CD4-positive, alpha-beta T cell treated with Interleukin-4 for 1 hour (primary cell): Measurements from ENCODE around the gene GPR62.
"Not testable (repeated sequence)": the region's sequence is repeated elsewhere in the genome, so short reads cannot be mapped to it uniquely, and the experiment has no call there.

ENCODE experiments used
- DNase-seq, 2 donors: peaks; one replicate each; pipeline ENCODE4 v3.0.0-alpha.2; 2020 to 2022

GPR62 gene

DNA sequence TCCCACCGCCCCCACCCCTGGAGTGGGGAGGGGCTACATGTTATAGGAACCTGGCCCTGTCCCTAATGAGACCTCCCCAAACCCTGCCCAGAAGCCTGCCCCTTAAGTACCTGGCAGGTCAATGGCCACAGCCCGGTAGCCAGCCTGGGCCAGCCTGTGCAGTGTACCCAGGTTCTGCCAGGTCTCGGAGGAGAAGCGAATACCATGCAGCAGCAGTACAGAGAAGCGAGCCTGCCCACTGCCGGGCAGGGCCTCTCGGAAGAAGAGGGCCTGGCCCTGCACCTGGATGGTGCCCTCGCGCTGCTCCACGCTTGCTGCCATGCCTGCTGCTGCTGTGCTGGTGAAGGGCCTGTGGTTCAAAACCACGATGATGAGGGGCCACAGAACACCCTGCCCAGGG lies 16.2 kb downstream of the GPR62 start:
- no peak for DNase-seq

DNA sequence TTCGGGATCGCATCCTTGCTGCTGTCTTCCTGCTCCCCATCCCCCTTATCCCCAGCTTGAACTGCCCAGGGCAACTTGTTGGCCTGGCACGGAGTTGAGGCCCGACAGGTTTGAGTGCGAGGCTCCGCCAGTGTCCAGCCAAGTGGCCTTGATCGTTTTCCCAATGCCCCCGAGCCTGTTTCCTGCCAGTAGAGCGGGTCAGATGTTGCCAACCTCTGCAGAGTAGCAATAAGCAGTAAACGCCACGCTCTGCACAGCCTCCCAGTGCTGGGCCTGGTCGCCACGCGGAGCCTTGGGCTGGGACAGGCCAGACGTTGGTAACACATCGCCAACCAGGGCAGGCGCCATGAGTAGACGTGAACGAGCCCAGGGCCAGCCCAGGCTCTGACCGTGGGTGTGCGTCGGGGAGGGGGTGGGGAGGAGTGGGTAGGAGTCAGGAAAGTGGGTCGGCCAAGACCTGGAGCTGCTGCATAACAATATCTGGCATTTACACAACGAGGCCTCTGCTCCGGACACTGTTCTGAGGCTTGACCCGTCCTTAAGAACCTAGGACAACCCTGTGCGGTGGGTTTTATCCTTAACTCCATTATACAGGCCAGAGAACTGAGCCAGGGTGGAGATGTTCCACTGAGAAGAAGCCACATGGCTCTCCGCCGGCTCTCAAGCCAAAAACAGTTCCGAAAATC lies 19.2 kb downstream of the GPR62 start:
- no peak for DNase-seq

DNA sequence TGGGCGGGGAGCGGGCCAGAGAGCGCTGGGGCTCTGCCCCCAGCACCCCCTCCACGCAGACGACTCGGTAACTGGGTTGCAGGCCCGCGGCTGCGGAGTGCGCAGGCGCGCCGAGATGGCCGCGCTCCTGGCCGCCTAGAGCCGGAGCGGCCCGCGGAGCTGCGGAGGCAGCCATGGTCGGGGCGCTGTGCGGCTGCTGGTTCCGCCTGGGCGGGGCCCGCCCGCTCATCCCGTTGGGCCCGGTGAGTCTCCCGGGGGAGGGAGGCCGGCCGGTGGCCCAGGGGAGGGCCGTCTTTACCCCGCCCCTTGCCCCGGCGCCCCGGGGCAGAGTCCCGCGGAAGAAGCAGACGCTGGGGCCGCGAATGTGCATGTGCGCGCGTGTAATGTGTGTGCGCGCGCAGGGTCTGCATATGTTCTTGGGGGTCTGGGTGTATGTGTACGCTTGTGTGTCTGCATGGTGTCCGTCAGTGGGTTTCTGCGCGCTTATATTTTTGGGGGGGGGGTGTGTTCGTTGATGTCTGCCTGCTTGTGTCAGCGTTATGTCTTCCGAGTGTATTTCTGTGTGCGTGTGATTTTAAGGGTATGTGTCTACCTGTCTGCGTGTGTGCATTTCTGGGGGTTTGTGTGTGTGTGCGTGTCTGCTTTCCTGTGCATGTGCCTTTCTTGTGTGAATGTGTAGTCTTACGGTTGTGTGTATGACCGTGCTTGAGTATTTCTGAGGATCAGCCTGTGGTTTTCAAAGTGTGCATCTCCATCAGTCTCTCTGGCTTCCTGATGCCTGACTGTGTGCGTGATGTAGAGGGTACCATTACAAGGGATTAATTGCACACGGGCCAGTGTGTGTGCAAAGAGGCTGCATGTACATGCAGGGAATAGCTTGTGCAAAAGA lies 20.0 kb downstream of the GPR62 start, which contains the start of gene ABHD14A:
Gene ABHD14A, plus strand, starts transcription at position 102 of the 889 bp plus-strand sequence. Its CDS starts 72 bp downstream, at position 174.
- peak; percentile 79 to 84 for DNase-seq

DNA sequence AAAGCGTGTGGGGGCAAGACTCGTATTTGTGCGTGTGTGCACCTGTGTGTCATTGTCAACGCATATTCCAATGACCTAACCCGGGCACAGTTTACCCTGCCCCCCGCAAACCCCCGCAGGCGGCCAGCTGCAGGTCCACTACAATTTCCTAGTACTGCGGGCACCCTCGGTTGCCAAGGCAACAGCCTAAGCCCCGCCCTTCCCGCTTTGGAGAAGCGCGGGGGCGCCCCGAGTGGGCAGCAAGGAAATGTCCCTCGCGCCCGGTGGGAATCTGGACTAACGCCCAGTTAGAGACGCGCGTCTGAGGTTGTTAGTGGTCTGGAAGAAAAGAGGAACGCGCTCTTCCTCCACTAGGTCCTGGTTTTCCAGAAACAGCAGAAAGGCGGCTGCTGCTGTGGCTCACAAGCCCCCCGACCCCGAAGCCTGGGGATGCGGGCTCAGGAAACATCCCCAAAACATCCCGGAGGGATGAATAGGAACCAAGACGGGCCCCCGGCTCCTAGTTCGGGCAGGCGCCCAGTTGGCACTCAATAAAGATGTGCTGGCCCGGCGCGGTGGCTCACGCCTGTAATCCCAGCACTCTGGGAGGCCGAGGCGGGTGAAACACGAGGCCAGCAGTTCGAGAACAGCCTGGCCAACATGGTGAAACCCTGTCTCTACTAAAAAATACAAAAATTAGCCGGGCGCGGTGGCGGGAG lies 20.8 kb downstream of the GPR62 start:
- peak; percentile 41 to 44 for DNase-seq

DNA sequence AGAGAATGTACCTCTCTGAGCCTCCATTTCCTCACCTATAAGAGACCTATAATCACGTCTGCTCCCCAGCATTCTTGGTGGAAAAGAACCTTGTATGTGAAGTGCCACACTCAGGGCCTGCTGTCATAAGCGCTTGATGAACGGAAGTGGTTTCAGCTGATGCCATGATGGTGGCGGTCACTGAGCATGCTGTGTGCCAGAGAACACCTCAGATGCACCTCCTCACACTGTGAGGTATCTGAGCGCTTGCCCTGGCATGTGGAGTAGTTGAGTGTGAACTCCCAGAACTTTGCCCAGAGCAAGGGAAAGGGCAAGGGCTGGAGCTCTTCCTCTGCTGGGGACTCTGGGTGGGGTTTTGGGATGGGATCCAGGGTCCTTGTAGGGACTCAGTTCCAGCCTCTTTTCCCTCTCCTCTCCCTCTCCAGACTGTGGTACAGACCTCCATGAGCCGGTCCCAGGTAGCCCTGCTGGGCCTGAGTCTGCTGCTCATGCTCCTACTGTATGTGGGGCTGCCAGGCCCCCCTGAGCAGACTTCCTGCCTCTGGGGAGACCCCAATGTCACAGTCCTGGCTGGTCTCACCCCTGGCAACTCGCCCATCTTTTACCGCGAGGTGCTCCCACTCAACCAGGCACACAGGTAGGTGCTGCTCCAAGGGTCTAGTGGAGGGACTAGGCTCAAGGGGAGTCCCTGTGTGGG lies 22.4 kb downstream of the GPR62 start:
- DNase-seq, result peak; percentile 23 to 49

DNA sequence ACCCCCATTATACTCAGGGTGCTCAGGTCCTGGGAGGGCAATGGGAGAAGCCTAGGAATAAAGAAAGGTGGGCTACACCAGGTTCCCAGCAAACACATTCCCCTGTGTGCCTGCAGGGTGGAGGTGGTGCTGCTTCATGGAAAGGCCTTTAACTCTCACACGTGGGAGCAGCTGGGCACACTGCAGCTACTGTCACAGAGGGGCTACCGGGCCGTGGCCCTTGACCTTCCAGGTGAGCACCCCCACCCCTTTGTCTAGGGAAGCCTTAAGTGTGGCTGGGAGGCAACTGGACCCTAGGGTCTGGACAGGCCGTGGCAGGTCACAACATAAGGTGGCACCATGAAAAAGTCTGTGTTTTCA lies 22.9 kb downstream of the GPR62 start:
- DNase-seq, result no peak

DNA sequence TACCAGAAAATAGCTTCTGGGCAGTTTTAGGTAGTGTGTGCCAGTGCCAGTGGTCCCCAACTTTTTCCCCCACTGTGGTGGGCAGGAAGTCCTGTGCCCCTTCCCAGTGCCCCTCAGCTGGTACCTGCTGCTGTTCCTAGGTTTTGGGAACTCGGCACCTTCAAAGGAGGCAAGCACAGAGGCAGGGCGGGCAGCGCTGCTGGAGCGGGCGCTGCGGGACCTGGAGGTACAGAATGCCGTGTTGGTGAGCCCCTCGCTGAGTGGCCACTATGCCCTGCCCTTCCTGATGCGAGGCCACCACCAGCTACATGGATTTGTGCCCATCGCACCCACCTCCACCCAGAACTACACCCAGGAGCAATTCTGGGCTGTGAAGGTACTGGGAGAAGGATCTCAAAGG lies 25.1 kb downstream of the GPR62 start:
- no peak for DNase-seq

DNA sequence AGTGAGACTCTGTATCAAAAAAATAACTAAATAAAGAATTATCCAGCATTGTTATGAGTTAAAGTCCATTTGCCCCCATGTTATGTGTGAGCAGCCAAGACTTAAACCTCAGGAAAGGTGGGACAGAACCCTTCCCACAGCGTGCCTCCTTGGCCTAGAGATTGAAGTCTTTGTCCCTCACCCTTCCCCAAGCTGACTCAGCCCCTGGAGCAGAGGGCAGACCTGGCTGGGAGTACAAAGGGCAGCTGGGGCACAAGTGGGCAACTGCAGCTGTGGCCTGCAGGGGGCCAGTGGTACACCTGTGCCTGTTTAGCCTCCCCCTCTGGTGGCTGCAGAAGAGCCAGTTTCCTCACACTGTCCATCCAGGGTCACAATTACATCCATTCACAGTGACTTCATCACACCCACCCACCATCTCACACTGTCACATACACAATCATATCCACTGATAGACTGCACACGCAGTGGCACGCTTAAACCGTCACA lies 27.2 kb downstream of the GPR62 start:
- DNase-seq, result peak; percentile 20 to 26

DNA sequence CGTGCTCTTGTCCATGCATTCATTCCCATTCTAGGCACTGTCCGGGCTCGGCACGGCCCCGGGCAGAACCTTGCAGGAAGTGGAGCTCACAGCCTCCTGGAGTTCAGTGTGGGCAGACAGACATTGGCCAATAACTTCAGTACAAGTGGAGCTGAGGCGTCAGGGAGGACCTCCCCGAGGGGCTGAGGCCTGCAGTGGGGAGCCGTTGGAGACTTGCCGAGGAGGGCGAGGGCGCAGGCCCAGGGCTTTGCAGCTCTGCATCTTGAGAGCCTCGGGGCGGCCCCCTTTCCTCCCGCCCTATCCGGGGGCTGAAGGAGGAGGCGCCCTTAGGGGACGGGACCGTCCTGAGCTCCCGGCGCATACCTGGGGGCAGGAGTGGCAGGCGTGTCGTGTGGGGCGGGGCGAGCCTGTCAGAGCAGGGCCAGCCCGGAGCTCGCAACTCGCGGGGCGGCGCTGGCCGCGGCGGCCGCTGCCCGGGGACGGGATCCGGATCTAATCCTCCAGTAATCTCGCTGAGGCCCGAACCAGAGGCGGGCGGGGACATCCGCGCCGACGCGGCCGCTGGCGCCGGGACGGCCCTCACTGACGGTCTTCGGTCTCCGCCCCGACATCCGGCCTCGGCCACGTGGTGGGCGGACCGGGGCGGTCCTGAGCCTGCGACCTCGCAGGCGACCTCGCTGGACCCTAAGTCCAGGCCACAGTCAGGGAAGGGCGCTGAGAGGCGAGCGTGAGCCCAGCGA lies 27.8 kb downstream of the GPR62 start, which contains the start of gene ACY1:
Gene ACY1, plus strand, starts transcription at position 698 of the 740 bp plus-strand sequence. CDS start 530 bp downstream, outside the sequence.
- peak; percentile 60 to 77 for DNase-seq

DNA sequence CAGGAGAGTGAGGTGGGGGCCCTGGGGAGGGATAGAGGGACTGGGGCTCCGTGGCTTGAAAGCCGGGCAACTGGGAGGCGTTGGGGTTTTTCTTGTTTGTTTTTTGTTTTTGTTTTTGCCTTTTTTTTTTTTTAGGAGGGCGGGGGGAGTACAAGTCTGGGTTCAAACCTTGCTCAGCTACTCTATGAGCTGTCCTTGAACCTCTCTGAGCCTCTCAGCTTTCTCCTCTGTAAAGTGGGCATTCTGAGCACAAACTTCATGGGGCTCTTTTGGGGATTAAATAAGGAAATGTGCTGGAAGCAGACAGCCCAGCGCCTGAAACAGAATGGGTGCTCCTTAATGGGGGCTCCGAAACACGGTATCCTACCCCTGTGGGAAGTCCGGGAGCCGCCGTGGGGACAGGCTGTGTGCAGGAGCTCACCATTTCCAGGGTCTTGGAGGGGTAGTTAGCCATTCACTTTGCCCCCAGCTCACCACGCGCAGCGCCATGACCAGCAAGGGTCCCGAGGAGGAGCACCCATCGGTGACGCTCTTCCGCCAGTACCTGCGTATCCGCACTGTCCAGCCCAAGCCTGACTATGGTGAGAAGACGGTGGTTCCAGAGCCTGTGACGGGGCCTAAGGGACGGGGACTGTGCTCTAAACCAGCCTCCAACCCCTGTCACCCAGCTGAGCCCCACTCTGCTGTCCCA lies 28.5 kb downstream of the GPR62 start:
- DNase-seq, result no peak

DNA sequence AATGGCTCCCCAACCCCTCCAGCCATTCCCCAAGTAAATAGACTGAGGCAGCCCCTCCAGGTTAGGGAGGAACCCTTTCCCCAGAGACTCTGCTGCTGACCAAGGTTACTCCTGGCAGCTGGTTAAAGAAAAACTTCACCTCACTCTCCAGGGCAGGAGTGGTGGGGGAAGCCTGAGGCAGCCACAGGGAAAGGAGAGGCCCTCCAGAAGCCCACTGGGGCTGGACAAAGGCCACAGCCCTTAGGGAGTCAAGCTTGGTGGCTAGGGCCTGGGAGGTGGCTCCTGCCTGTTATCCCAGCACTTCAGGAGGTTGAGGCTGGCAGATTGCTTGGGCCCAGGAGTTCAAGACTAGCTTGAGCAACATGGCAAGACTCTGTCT lies 29.1 kb downstream of the GPR62 start:
- no peak for DNase-seq

DNA sequence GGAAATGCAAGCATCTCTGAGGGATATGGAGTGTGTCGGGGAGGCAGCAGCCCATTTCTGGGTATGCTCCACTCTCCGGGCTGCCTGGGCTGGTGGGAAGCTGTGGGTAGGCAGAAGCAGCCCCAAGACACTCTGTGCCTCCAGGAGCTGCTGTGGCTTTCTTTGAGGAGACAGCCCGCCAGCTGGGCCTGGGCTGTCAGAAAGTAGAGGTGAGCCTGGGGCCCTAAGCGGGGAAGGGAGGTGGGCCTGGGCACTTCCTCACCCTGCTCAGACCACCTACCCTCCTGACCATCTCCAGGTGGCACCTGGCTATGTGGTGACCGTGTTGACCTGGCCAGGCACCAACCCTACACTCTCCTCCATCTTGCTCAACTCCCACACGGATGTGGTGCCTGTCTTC lies 29.9 kb downstream of the GPR62 start:
- DNase-seq, result no peak

DNA sequence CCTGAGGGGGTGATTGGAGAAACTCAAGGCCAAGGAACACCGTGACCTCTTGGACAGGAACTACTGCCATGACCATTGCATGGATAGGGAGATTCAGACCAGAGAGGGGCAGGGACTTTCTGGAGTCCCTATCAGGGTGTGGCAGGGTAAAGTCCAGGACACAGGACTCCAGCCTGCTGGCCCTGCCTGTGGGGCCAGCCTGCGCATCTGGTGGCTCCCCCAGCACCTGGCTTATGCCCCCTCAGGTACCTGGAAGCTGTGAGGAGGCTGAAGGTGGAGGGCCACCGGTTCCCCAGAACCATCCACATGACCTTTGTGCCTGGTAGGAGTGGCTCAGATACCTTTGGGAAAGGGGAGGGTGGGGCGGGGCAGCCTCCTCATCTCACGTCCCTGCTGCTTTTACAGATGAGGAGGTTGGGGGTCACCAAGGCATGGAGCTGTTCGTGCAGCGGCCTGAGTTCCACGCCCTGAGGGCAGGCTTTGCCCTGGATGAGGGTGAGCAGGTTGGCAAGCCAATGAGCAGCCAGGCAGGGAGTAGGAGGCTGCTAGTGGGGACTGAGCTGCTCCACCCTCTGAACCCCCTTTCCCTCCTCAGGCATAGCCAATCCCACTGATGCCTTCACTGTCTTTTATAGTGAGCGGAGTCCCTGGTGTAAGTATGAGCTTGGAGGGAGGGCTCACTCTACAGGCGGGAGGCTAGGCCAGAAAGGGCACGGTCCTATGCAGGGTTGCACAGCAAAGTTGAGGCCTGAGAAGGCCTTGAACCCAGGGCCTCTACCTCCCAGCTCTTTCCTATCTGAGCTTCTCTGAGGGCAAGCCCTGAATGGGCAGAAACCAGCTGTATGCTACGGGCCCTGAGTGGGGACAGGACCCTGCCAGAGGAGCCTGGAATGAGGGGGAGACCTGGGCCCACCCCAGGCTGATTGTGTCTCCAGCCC lies 31.1 kb downstream of the GPR62 start:
- DNase-seq, result no peak

DNA sequence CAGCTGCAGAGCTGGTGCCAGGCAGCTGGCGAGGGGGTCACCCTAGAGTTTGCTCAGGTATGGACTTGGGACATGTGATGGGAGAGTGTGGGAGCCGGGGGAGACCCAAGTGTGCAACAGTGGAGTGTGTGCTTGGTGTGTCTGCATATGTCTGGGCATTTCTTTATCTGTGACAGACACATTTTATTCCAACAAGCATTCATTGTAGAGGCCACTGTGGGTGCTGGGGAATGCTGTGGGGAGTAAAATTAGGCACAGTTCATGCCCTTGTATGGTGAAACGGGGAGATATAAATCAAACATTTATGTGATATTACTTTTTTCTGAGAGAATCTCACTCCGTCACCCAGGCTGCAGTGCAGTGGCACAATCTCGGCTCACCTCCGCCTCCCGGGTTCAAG lies 32.4 kb downstream of the GPR62 start:
- DNase-seq, result no peak

DNA sequence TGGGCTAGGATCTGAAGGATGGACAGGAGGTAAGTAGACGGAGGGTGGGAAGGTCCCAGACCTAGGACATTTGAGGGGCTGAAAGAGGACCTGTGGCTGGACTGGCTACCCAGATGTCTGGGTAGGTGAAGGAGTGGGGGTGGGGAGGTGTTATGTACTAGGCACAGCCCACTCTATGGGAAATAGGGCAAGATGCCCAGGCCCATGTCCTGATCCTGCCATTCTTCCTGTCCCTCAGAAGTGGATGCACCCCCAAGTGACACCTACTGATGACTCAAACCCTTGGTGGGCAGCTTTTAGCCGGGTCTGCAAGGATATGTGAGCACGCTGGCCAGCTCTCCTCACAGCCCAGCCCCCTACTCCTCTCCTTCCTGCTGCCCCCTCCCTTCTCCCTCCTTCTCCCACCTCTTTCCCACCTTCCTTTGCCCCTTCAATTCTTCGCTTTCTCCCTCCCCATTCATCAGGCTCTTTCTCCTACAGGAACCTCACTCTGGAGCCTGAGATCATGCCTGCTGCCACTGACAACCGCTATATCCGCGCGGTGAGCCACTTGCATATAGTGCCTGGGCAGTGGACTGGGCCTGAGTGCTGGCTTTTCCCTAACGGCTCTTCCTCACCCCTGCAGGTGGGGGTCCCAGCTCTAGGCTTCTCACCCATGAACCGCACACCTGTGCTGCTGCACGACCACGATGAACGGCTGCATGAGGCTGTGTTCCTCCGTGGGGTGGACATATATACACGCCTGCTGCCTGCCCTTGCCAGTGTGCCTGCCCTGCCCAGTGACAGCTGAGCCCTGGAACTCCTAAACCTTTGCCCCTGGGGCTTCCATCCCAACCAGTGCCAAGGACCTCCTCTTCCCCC lies 33.3 kb downstream of the GPR62 start:
- DNase-seq, result no peak

DNA sequence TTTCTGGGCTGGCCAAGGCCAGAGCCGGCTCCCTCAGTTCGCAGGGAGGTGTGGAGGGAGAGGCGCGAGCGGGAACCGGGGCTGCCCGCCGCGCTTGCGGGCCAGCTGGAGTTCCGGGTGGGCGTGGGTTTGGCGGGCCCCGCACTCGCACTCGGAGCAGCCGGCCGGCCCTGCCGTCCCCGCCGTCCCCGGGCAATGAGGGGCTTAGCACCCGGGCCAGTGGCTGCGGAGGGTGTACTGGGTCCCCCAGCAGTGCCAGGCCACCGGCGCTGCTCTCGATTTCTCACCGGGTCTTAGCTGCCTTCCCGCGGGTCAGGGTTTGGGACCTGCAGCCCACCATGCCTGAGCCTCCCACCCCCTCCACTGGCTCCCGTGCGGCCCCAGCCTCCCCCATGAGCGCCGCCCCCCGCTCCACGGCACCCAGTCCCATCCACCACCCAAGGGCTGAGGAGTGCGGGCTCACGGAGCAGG lies 35.4 kb downstream of the GPR62 start:
- not testable (repeated sequence) for DNase-seq

DNA sequence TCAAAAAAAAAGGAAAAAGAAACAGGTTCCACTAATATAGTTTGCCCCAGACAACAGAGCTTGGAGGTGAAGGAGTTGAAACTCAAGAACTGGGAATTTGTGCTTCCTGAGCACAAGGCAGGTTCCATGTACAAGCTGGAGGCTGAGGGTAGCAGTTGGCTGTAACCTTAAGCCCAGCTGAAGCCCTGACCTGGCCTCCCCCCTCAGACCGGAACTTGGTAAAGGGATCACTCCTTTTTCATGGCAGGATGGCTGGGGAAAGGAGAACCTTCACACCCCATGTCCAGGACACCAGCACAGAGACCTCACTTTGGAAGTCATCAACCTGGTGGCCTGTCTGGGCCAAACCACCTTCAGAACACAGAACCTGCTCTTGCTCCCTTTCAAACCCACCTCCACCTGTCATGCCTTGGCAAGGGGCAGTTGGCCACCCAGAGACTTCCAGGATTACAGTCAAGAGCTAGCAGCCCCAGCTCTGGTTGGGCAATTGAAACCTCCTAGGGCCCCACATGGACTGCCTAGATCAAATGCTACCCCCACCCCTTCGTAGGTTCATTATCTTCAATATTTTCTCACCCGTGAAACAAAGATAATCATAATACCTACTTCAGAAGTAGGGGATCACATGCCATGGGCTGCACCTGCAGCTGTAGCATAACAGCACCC lies 37.0 kb downstream of the GPR62 start:
- no peak for DNase-seq

DNA sequence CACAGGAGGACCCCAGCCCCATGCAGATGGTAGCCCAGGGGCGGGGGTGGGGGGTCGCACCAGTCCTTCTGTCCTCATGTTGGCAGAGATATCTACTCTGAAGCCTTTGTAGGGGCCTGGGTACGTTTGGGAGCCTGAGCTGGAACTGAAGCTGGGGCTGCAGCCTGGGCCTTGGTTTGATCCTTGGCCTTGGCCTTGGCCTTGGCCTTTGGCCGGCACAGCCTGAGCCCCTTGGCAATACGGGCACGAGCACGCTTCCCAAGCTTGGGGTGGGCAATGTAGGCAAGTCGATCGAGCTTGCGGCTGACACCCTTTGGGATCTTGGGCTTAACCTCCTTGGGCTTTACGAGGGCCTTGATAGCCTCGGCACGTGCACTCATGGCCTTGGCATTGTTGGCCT lies 38.5 kb downstream of the GPR62 start:
- DNase-seq, result not testable (repeated sequence)
